Erythroblast (primary cell): Measurements from ENCODE around the gene AFG3L2.

Experiments used
- GATA1 ChIP-seq: IDR thresholded peaks from 2 replicates; pipeline ENCODE4 v1.6.1; 2011; ENCODE audit warnings: low read depth, mild to moderate bottlenecking, control low read depth, low read length, moderate library complexity
- POLR2A ChIP-seq: IDR thresholded peaks from 2 replicates; pipeline ENCODE4 v1.6.1; 2011; ENCODE audit warnings: mild to moderate bottlenecking, low read length

DNA sequence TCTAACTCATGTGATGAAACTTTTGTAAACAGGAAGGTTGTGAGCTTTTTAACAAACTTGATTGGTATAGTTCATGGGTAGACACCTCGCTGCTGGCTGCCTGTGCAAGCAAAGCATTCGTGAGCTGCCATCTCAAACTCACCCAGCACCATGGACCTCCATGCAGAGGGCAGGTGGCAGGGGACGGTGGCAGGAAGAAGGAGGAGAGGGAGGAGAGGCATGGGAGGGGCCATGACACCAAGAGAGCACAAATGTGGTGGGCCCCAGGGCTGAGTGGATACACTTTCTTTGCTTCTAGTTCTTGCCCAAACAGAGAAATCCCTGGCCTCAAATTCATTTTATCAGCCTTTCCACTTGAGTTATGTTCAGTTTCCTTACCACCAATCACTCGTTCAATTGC lies 29.1 kb downstream of the AFG3L2 start:
- TF ChIP-seq POLR2A (no peak), GATA1 (no peak)
